GM12872 (cell line): ENCODE measurements around the gene KDM4C.

Experiments
- CTCF ChIP-seq: IDR thresholded peaks from 3 replicates; pipeline ENCODE4 v1.5.1; 2011; ENCODE audit warnings: low read depth, mild to moderate bottlenecking, low read length, moderate library complexity; ENCODE audit not compliant: insufficient read depth

Gene KDM4C

DNA sequence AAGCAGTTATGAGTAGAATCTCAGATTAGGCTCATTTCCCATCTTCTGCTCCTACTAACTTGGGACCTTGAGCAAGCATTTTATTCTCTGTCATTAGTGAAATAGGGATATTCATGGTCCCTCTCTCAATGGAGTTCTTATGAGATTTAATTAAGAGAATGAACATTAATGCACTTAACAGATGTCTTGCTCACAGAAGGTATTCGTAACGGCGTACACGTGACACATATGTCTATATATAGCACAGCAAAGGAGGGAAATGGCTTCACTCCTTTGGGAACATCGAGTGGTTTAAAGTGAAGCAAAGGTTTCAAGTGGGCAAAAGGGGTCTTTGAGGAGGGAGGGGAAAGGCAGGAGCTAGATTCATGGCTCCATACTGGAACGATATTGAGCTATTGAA, 24.6 kb downstream of the KDM4C start:
- TF ChIP-seq CTCF: no peak

DNA sequence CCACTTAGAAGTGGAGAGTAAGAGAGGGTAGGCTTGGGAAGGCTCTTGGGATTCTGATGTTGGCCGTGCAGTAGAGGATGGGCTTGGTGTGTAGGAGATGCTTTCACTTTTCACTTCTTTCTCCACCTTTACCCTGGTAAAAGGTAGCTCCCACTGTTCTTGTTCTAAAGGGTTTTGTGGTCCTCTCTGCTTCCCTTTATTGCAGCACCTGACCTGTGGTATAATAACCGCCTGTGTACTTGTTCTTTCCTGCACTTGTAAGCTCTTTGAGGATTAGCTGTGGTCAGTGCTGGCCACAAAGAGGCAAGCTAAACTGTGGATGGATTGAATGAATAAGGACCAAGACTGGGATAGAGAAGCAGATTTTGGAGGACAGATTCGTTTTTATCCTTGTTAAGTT, 25.2 kb downstream of the KDM4C start:
- TF ChIP-seq CTCF: no peak

GRCh38 chr9:6783753-6784152, 26.0 kb downstream of the KDM4C start:
- TF ChIP-seq CTCF: no peak

DNA sequence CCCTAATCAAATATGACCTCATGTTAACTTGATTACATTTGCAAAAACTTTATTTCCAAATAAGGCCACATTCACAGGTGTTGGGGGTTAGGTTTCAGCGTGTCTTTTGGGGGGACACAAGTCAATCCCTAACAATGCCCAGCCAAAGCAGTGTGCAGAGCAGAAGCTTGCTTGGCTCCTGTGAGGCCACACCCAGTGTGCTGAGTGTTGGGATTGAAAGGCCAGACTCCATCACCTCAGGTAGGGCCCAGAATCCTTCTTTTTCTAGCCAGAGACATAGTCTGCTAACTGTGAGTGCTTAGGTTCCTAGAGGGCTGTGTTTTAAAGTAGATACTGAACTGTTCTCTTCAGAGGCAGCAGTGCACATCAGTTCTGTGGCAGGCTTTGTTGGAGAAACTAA, 27.9 kb downstream of the KDM4C start:
- TF ChIP-seq CTCF: no peak

DNA sequence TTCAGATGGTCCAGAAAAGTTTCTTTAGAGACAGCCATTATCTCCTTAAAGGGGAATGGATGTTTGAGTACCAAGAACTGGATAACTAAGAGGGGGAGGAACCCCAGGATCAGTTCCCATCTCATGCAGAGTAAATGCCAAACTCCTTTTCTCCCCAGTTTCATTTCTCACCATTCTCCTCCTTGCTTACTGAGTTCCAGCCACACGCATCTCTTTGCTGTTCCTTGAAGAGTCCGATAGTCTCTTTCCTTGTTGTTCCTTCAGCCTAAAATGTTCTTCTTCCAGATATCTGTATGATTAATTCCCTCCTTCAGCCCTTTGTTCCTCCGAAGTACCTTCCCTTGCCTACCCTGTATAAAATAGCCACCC, 30.0 kb downstream of the KDM4C start:
- TF ChIP-seq CTCF: no peak

DNA sequence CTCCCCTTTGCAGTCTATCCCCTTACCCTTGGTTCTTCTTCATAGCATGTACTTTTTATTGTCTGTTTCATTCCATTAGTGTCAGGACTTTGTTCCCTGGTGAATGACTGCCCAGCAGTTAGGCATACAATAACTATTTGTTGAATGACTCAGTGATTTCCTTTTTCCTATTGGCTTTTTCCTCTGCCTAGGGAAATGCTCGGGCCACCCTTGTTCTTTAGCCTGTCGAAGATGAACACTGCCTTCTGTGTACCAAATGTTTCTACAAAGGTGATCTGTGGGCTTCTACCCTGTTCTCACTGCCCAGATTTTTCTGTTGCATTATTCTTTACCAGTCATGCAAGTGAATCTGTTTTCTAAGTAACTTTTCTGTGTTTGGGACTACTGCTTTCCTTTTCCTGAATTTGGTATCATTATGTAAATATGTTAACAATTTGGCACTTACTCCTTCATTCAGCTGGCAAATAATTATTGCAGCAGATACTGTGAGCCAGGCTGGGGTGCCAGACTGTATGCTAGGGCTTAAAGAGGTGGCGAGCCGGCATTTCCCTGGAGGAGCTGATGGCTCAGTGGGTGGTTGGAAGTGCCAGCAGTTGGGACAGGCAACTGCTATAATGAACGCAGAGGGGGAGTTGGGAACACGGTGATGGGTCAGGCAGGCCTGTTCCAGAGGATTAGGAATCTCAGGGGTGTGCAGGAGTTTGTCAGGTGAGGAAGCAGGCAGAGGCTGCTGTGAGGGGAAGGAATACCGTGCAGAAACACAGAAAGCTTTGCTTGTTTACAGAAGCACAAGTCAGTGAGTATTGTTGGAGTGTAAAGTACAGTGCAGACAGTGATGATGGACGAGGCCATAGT, 30.6 kb downstream of the KDM4C start:
- TF ChIP-seq CTCF: no peak

DNA sequence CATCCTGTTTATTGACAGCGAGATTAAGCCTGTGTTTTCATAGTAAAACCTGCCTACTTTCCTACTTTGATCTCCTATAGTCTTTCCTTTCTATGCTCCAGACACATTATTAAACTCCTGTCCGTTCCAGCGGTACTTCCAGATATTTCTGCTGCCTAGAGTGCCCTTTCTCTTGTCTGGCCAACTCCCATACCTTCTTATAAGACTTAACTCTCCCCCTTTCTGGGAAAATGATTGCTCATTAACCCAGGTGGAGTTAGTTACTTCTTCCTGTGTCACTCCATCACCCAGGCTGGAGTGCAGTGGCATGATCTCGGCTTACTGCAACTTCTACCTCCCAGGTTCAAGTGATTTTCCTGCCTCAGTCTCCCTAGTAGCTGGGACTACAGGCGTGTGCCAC, 33.1 kb downstream of the KDM4C start:
- no peak for TF ChIP-seq CTCF
